ENCODE measurements around the gene NFIB.

DNA sequence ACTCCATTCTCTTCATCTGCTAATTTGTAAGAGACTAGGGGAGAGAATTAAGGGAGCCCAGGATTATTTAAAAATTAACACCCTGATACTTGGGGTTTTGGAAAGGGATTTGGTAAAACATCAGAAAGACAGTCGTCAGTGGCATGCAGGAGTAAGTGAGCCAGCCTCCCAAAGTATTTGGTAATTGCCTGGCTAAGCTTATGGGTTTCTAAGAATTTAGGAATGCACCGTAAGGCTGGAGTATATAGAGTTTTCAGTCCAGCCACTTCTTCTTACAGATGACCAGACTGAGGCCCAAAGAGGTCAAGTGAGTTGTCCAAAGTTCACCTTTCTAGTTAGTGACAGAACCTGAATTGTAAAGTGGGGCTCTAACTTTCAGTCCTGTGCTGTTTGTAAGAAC lies 25.8 kb upstream of the NFIB start:
- no peak for TF ChIP-seq CTCF (IDR thresholded peaks at IDR 0.05)
- TF ChIP-seq SP1 (CRISPR knock-in tag; conservative IDR thresholded peaks at IDR 0.05): no peak
- TF ChIP-seq, protein P1, sequence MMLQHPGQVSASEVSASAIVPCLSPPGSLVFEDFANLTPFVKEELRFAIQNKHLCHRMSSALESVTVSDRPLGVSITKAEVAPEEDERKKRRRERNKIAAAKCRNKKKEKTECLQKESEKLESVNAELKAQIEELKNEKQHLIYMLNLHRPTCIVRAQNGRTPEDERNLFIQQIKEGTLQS (CRISPR knock-in tag; conservative IDR thresholded peaks at IDR 0.05): no peak
- TF ChIP-seq GABPB1 (CRISPR knock-in tag; IDR thresholded peaks at IDR 0.05): no peak
- TF ChIP-seq MAX (CRISPR knock-in tag; IDR thresholded peaks at IDR 0.05): no peak
- TF ChIP-seq SMAD4 (CRISPR knock-in tag; IDR thresholded peaks at IDR 0.05): no peak
- no peak for TF ChIP-seq TP53 (CRISPR knock-in tag; IDR thresholded peaks at IDR 0.05)
